Measurements from ENCODE around the gene CDCA8.

The CDCA8 gene

GRCh38 chr1:37656881-37657280 is 35.4 kb upstream of the CDCA8 start:
- no peak overlapping the region for H3K27ac ChIP-seq
- H3K9me3 ChIP-seq (replicated peaks in 1 of 11): no peaks in the 10 kb centered on the region
- no peaks in the 10 kb centered on the region for H3K36me3 ChIP-seq
- peaks cover 0 to 15% (median 9%) of the 10 kb centered on the region in 10 experiments; a peak in 17 of 20 replicates for H3K4me1 ChIP-seq
- peak overlapping the region in 3 of 11 experiments; percentile 0 to 35 (median 33); a peak in 4 of 22 replicates for H3K4me2 ChIP-seq
- no peak overlapping the region for H3K9ac ChIP-seq
- no peaks in the 10 kb centered on the region for H3K27me3 ChIP-seq
- TF ChIP-seq Cebpa-rat (IDR thresholded peaks at IDR 0.05): no peak
- no peak overlapping the region for H3K4me3 ChIP-seq
- H4K20me1 ChIP-seq: no peaks in the 10 kb centered on the region

GRCh38 chr1:37657620-37658412 is 34.5 kb upstream of the CDCA8 start:
- H3K4me2 ChIP-seq: no peak overlapping the region; a peak in 1 of 22 replicates
- TF ChIP-seq Cebpa-rat (IDR thresholded peaks at IDR 0.05): no peak
- H3K9me3 ChIP-seq (replicated peaks in 1 of 11): no peaks in the 10 kb centered on the region
- no peak overlapping the region for H3K9ac ChIP-seq
- H3K4me1 ChIP-seq: peaks cover 0 to 24% (median 18%) of the 10 kb centered on the region in 10 experiments; a peak in 17 of 20 replicates
- no peaks in the 10 kb centered on the region for H3K36me3 ChIP-seq
- H3K4me3 ChIP-seq: no peak overlapping the region
- no peak overlapping the region for H3K27ac ChIP-seq
- no peaks in the 10 kb centered on the region for H4K20me1 ChIP-seq
- H3K27me3 ChIP-seq: no peaks in the 10 kb centered on the region

- no peak overlapping the region for H3K27ac ChIP-seq
Observed at GRCh38 chr1:37658486-37658885, 33.8 kb upstream of the CDCA8 start.

GRCh38 chr1:37660664-37661063 is 31.7 kb upstream of the CDCA8 start:
- Histone ChIP-seq H3K4me3 (no peak overlapping the region), H3K36me3 (no peaks in the 10 kb centered on the region), H4K20me1 (no peaks in the 10 kb centered on the region), H3K4me2 (no peak overlapping the region), H3K27ac (no peak overlapping the region), H3K4me1 (peaks cover 0 to 33% (median 26%) of the 10 kb centered on the region in 10 experiments; a peak in 17 of 20 replicates), H3K9me3 (replicated peaks in 1 of 11) (no peaks in the 10 kb centered on the region), H3K9ac (no peak overlapping the region), H3K27me3 (no peaks in the 10 kb centered on the region)
- TF ChIP-seq Cebpa-rat (IDR thresholded peaks at IDR 0.05): no peak

More at GRCh38 chr1:37658486-37658885, 33.8 kb upstream of the CDCA8 start:
- H3K4me1 ChIP-seq: peaks cover 0 to 31% (median 24%) of the 10 kb centered on the region in 10 experiments; a peak in 17 of 20 replicates
- TF ChIP-seq Cebpa-rat (IDR thresholded peaks at IDR 0.05): no peak
- H3K4me3 ChIP-seq: no peak overlapping the region
- H3K9ac ChIP-seq: no peak overlapping the region
- no peaks in the 10 kb centered on the region for H3K36me3 ChIP-seq
- H3K4me2 ChIP-seq: no peak overlapping the region
- no peaks in the 10 kb centered on the region for H3K9me3 ChIP-seq (replicated peaks in 1 of 11)
- H4K20me1 ChIP-seq: no peaks in the 10 kb centered on the region
- H3K27me3 ChIP-seq: no peaks in the 10 kb centered on the region

GRCh38 chr1:37661401-37661800 is 30.9 kb upstream of the CDCA8 start:
- H3K27me3 ChIP-seq: no peaks in the 10 kb centered on the region

GRCh38 chr1:37662031-37662755 is 30.1 kb upstream of the CDCA8 start:
- H3K4me3 ChIP-seq: no peak overlapping the region
- no peaks in the 10 kb centered on the region for H3K9me3 ChIP-seq (replicated peaks in 1 of 11)
- H3K4me1 ChIP-seq: peaks cover 0 to 26% (median 23%) of the 10 kb centered on the region in 10 experiments; a peak in 17 of 20 replicates
- no peak for TF ChIP-seq Cebpa-rat (IDR thresholded peaks at IDR 0.05)
- no peaks in the 10 kb centered on the region for H3K36me3 ChIP-seq
- no peak overlapping the region; a peak in 1 of 22 replicates for H3K9ac ChIP-seq
- H3K4me2 ChIP-seq: peak overlapping the region in 9 of 11 experiments; percentile 24 to 63 (median 54); a peak in 17 of 22 replicates
- H3K27ac ChIP-seq: 0 out of 22 replicates have a peak overlapping the region, but pooled peaks of 1 of the 11 experiments have one; percentile 7
- H3K27me3 ChIP-seq: no peaks in the 10 kb centered on the region
- no peaks in the 10 kb centered on the region for H4K20me1 ChIP-seq

More at GRCh38 chr1:37661401-37661800, 30.9 kb upstream of the CDCA8 start:
- no peaks in the 10 kb centered on the region for H4K20me1 ChIP-seq
- H3K27ac ChIP-seq: no peak overlapping the region
- H3K9ac ChIP-seq: no peak overlapping the region
- no peak overlapping the region for H3K4me3 ChIP-seq
- no peaks in the 10 kb centered on the region for H3K36me3 ChIP-seq
- peak overlapping the region in 5 of 11 experiments; percentile 50 to 63 (median 60); a peak in 5 of 22 replicates for H3K4me2 ChIP-seq
- H3K4me1 ChIP-seq: peaks cover 0 to 33% (median 26%) of the 10 kb centered on the region in 10 experiments; a peak in 17 of 20 replicates
- TF ChIP-seq Cebpa-rat (IDR thresholded peaks at IDR 0.05): no peak
- H3K9me3 ChIP-seq (replicated peaks in 1 of 11): no peaks in the 10 kb centered on the region

GRCh38 chr1:37663426-37664000 is 28.8 kb upstream of the CDCA8 start:
- peak overlapping the region in 7 of 11 experiments; percentile 1 to 60 (median 25); a peak in 11 of 22 replicates for H3K4me2 ChIP-seq

GRCh38 chr1:37666241-37666867 is 26.0 kb upstream of the CDCA8 start:
- no peaks in the 10 kb centered on the region for H3K27me3 ChIP-seq
- TF ChIP-seq Cebpa-rat (IDR thresholded peaks at IDR 0.05): no peak

More at GRCh38 chr1:37663426-37664000, 28.8 kb upstream of the CDCA8 start:
- Histone ChIP-seq H3K27ac (peak overlapping the region in 1 of 11 experiments; percentile 8; a peak in 1 of 22 replicates), H3K4me1 (peaks cover 0 to 25% (median 22%) of the 10 kb centered on the region in 10 experiments; a peak in 16 of 20 replicates), H3K27me3 (no peaks in the 10 kb centered on the region), H3K9ac (peak overlapping the region in 2 of 11 experiments; percentile 3 to 13; a peak in 2 of 22 replicates), H3K36me3 (no peaks in the 10 kb centered on the region), H4K20me1 (no peaks in the 10 kb centered on the region), H3K9me3 (replicated peaks in 1 of 11) (no peaks in the 10 kb centered on the region), H3K4me3 (no peak overlapping the region)
- TF ChIP-seq Cebpa-rat (IDR thresholded peaks at IDR 0.05): no peak

More at GRCh38 chr1:37666241-37666867, 26.0 kb upstream of the CDCA8 start:
- no peaks in the 10 kb centered on the region for H3K9me3 ChIP-seq (replicated peaks in 1 of 11)
- H3K4me1 ChIP-seq: peaks cover 8 to 25% (median 22%) of the 10 kb centered on the region in 10 experiments; a peak in 17 of 20 replicates
- no peak overlapping the region for H3K9ac ChIP-seq
- no peaks in the 10 kb centered on the region for H4K20me1 ChIP-seq
- H3K4me2 ChIP-seq: no peak overlapping the region
- no peak overlapping the region for H3K4me3 ChIP-seq
- no peak overlapping the region for H3K27ac ChIP-seq
- H3K36me3 ChIP-seq: no peaks in the 10 kb centered on the region
